ENCODE results near the gene IQSEC2. TPM values are rescaled to one million over a fixed set of nuclear protein-coding genes. Genes with fewer than 3 reads are reported as not detected.

Gene IQSEC2
- total RNA-seq, 1 experiment from 2014 or later: 20.7 TPM

DNA sequence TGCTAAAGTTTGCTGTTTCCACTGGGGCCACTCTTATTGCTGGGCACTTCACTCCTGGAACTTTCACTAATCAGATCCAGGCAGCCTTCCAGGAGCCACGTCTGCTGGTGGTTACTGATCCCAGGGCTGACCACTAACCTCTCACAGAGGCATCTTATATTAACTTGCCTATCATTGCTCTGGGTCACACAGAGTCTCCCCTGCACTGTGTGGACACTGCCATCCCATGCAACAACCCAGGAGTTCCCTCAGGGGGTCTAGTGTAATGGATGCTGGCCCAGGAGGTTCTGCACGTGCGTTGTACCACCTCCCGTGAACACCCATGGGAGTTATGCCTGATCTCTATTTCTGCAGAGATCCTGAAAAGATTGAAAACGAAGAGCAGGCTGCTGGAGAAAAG is 41.8 kb upstream of the IQSEC2 start (continued):
- TF ChIP-seq REST (IDR thresholded peaks at IDR 0.05; ENCODE audit: low read depth): no peak
- no peak for TF ChIP-seq CBX3 (IDR thresholded peaks at IDR 0.05; ENCODE audit: low read depth)

DNA sequence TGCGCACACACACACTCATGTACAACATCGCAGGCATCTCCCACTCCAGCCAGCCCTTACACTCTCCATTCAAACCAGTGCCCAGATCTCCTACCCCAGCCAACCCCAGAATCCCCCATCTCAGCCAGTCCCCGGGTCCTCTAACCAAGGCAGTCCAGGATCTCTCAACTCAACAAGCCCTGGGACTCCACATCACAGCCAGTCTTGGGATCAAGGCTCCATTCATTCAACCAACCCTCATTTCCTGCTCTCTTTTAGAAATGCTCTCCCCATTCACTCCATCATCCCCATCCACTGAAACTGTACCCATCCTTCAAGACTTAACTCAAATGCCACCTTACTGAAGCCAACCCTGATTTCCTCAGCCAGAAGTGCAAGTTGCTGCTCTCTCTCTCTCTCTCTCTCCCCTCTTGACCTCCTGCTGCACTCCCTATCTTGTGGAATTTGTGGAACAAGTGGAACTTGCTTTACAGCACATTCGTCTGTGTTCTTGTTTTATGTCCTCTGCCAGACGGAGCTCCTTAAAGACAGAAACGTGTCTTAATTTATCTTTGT is 40.6 kb upstream of the IQSEC2 start:
- H4K20me1 ChIP-seq (ENCODE audit: insufficient read depth): no peaks in the 10 kb centered on the region
- no peak overlapping the region for H3K27ac ChIP-seq (ENCODE audit: low read depth, low read length)
- ChIA-PET POLR2A (no interaction called here), RAD21 (ENCODE audit: low non-redundant PET in 1 of 2, low total read pairs in 2 of 2, uncharacterized antibody in 2 of 2, unreplicated experiment in 2 of 2) (no interaction called here), CTCF (interaction anchor here (0.6 kb wide), 1 partner anchor 81 kb away, joined by 3 read pairs; no protein-coding TSS in a partner anchor)
- H3K9me2 ChIP-seq (ENCODE audit: insufficient read depth): no peaks in the 10 kb centered on the region
- H3K4me1 ChIP-seq (ENCODE audit: control insufficient read depth in 1 of 2, insufficient read depth in 2 of 2, low read length in 2 of 2): peaks cover 4 to 5% of the 10 kb centered on the region in 2 experiments; a peak in 1 of 4 replicates
- H3K79me2 ChIP-seq (ENCODE audit: insufficient read depth, low read length): no peaks in the 10 kb centered on the region
- H3K9ac ChIP-seq (ENCODE audit: low read length): no peak overlapping the region
- no TSS peak for BruUV-seq (replicated peaks)
- H3K4me2 ChIP-seq (ENCODE audit: low read length): no peak overlapping the region
- no peaks in the 10 kb centered on the region for H3K36me3 ChIP-seq (ENCODE audit: control insufficient read depth in 1 of 2, insufficient read depth in 2 of 2, low read length in 2 of 2)
- intact Hi-C loops (cut with micrococcal nuclease): no loop called here
- H2AFZ ChIP-seq (ENCODE audit: low read depth, low read length, poor library complexity, severe bottlenecking): no peak overlapping the region
- ATAC-seq: no peak
- no peaks in the 10 kb centered on the region for H3K9me3 ChIP-seq (ENCODE audit: control insufficient read depth in 1 of 2, insufficient read depth in 1 of 2, low read depth in 1 of 2, low read length in 2 of 2)
- DNase-seq (ENCODE audit: low read depth, low spot score): no peak
- H3K4me3 ChIP-seq (replicated peaks in 1 of 2; ENCODE audit: low read depth in 1 of 2, low read length in 2 of 2): no peak overlapping the region
- TF ChIP-seq ELF1 (IDR thresholded peaks at IDR 0.05; ENCODE audit: borderline replicate concordance, low read depth) (no peak), REST (IDR thresholded peaks at IDR 0.05; ENCODE audit: low read depth) (no peak), EZH2 (IDR thresholded peaks at IDR 0.05) (no peak), ZNF274 (IDR thresholded peaks at IDR 0.05; ENCODE audit: low read depth, low read length) (no peak)
- TF ChIP-seq, protein P1, sequence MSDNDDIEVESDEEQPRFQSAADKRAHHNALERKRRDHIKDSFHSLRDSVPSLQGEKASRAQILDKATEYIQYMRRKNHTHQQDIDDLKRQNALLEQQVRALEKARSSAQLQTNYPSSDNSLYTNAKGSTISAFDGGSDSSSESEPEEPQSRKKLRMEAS (IDR thresholded peaks at IDR 0.05): no peak
- H3K27me3 ChIP-seq (ENCODE audit: insufficient read depth, low read length): 0 out of 2 replicates have a peak, but pooled peaks cover 5% of the 10 kb centered on the region

Data from HCT116 (cell line).